ENCODE results near the gene FUNDC2. TPM values are rescaled to one million over a fixed set of nuclear protein-coding genes. Genes with fewer than 3 reads are reported as not detected.

The FUNDC2 gene
- total and polyA plus RNA-seq, 2 of the 13 experiments (the other 11 are each of a cell fraction or from before 2014, with no cell fraction given), result 65.3 to 109 TPM

GRCh38 chrX:155026727-155027508 lies at the start of gene FUNDC2 (continued):
- no peak for TF ChIP-seq THAP9 (CRISPR knock-in tag; IDR thresholded peaks at IDR 0.05; ENCODE audit: borderline replicate concordance)
- TF ChIP-seq AKNA (CRISPR knock-in tag; IDR thresholded peaks at IDR 0.05; ENCODE audit: borderline replicate concordance), result no peak
- TF ChIP-seq XRCC5 (optimal IDR thresholded peaks at IDR 0.05; ENCODE audit: low read length), result peak; percentile 13
- no peak for TF ChIP-seq ZBTB40 (IDR thresholded peaks at IDR 0.05)
- peak; percentile 41; the same call in 1 of the 2 replicates for TF ChIP-seq ZBTB40 (CRISPR knock-in tag; IDR thresholded peaks at IDR 0.05)
- TF ChIP-seq ZNF446 (CRISPR knock-in tag; IDR thresholded peaks at IDR 0.05), result no peak
- TF ChIP-seq TARDBP (CRISPR knock-in tag; IDR thresholded peaks at IDR 0.05), result no peak
- TF ChIP-seq ZNF784 (CRISPR knock-in tag; IDR thresholded peaks at IDR 0.05; ENCODE audit: borderline replicate concordance), result peak; percentile 49; the same call in 1 of the 2 replicates
- TF ChIP-seq ZNF530 (CRISPR knock-in tag; IDR thresholded peaks at IDR 0.05; ENCODE audit: low read depth), result no peak
- TF ChIP-seq HMGA1 (CRISPR knock-in tag; conservative IDR thresholded peaks at IDR 0.05), result no peak

Measured in HepG2 (cell line).